Measurements from ENCODE around the gene TRPM1.

The TRPM1 gene

GRCh38 chr15:31032961-31033371, 68.6 kb downstream of the TRPM1 start:
- TF ChIP-seq CTCF (IDR thresholded peaks at IDR 0.05; ENCODE audit: borderline replicate concordance, insufficient read depth, low read depth, low read length): no peak
- no peak overlapping the region for H3K4me3 ChIP-seq (ENCODE audit: low read depth, low read length)

GRCh38 chr15:31031471-31032067, 70.0 kb downstream of the TRPM1 start:
- TF ChIP-seq CTCF (IDR thresholded peaks at IDR 0.05; ENCODE audit: borderline replicate concordance, insufficient read depth, low read depth, low read length): no peak
- H3K4me3 ChIP-seq (ENCODE audit: low read depth, low read length): no peak overlapping the region

GRCh38 chr15:31027910-31028578, 73.5 kb downstream of the TRPM1 start:
- no peak for TF ChIP-seq CTCF (IDR thresholded peaks at IDR 0.05; ENCODE audit: borderline replicate concordance, insufficient read depth, low read depth, low read length)
- H3K4me3 ChIP-seq (ENCODE audit: low read depth, low read length): no peak overlapping the region

GRCh38 chr15:31025996-31026395, 75.5 kb downstream of the TRPM1 start:
- no peak for TF ChIP-seq CTCF (IDR thresholded peaks at IDR 0.05; ENCODE audit: borderline replicate concordance, insufficient read depth, low read depth, low read length)
- H3K4me3 ChIP-seq (ENCODE audit: low read depth, low read length): no peak overlapping the region

GRCh38 chr15:31024979-31025378, 76.5 kb downstream of the TRPM1 start:
- no peak for TF ChIP-seq CTCF (IDR thresholded peaks at IDR 0.05; ENCODE audit: borderline replicate concordance, insufficient read depth, low read depth, low read length)
- no peak overlapping the region for H3K4me3 ChIP-seq (ENCODE audit: low read depth, low read length)

GRCh38 chr15:31024330-31024729, 77.2 kb downstream of the TRPM1 start:
- TF ChIP-seq CTCF (IDR thresholded peaks at IDR 0.05; ENCODE audit: borderline replicate concordance, insufficient read depth, low read depth, low read length): no peak

GRCh38 chr15:31023841-31024240, 77.7 kb downstream of the TRPM1 start:
- TF ChIP-seq CTCF (IDR thresholded peaks at IDR 0.05; ENCODE audit: borderline replicate concordance, insufficient read depth, low read depth, low read length): no peak
- no peak overlapping the region for H3K4me3 ChIP-seq (ENCODE audit: low read depth, low read length)

More at GRCh38 chr15:31024330-31024729, 77.2 kb downstream of the TRPM1 start:
- no peak overlapping the region for H3K4me3 ChIP-seq (ENCODE audit: low read depth, low read length)

All from GM12875 (cell line).